ENCODE results near the gene ALDH2.

DNA sequence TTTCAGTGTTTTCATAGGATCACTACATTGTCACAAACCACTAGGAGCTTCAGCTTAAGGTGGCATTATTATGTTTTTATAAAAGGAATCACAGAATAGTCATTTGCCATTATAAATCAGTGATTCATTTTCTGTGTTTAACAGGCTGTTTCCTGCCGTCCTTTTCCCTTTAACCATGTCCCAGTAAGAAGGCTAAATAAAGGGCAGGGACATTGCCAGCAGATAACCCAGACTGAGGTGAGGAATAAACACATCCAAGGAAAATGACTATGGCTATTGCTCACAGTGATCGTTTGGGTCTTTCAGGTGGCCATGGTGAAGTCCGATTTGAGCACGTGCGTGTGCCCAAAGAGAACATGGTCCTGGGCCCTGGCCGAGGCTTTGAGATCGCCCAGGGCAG is 17.9 kb upstream of the ALDH2 start:
- TF ChIP-seq, protein P1, sequence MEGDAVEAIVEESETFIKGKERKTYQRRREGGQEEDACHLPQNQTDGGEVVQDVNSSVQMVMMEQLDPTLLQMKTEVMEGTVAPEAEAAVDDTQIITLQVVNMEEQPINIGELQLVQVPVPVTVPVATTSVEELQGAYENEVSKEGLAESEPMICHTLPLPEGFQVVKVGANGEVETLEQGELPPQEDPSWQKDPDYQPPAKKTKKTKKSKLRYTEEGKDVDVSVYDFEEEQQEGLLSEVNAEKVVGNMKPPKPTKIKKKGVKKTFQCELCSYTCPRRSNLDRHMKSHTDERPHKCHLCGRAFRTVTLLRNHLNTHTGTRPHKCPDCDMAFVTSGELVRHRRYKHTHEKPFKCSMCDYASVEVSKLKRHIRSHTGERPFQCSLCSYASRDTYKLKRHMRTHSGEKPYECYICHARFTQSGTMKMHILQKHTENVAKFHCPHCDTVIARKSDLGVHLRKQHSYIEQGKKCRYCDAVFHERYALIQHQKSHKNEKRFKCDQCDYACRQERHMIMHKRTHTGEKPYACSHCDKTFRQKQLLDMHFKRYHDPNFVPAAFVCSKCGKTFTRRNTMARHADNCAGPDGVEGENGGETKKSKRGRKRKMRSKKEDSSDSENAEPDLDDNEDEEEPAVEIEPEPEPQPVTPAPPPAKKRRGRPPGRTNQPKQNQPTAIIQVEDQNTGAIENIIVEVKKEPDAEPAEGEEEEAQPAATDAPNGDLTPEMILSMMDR (IDR thresholded peaks at IDR 0.05) = no peak
- no peak for TF ChIP-seq POLR2A (IDR thresholded peaks at IDR 0.05)

Data from adrenal gland (tissue), 5 donors.